RWPE1 (cell line): ENCODE measurements around the gene VGF.
A peak's percentile ranks its signal among the peaks of the same experiment; 100 is the strongest.

Experiments
- CTCF ChIA-PET: fragments of 350-600 bp; sonication (Branson Sonifier 250); formaldehyde crosslinking; extraction: SDS; loops from one replicate; lab custom pipeline; 2021; lab: Yijun Ruan, JAX
- POLR2A ChIA-PET: fragments of 400-600 bp; formaldehyde crosslinking; extraction: SDS; loops from one replicate; lab custom pipeline; 2020; ENCODE audit warnings: antibody characterized with exemption; ENCODE audit not compliant: low non-redundant PET; lab: Yijun Ruan, JAX
- DNase-seq: peaks from one replicate; pipeline ENCODE4 v3.0.0; 2012; ENCODE audit warnings: low spot score
- H3K27ac ChIP-seq: fragments of 450-650 bp; 2 replicates; pipeline ENCODE4 v1.5.1; 2017
- CTCF ChIP-seq: fragments of 450-650 bp; conservative IDR thresholded peaks from 2 replicates; pipeline ENCODE4 v1.5.1; 2017; ENCODE audit warnings: low read depth, mild to moderate bottlenecking

The VGF gene

GRCh38 chr7:101171442-101171837 lies 6.1 kb upstream of the VGF start:
- ChIA-PET CTCF (interaction anchor here (0.9 to 2.7 kb wide), 4 partner anchors 10 to 27 kb away, joined by 4 to 19 read pairs (median 6); no protein-coding TSS in a partner anchor), POLR2A (no interaction called here)
- no peak; the same call in 1 of the 2 replicates for TF ChIP-seq CTCF
- H3K27ac ChIP-seq = no peak overlapping the region
- no peak for DNase-seq

GRCh38 chr7:101170617-101171441 lies 5.5 kb upstream of the VGF start:
- ChIA-PET CTCF (interaction anchor here (0.6 to 2.7 kb wide), 5 partner anchors 14 to 80 kb away, joined by 3 to 19 read pairs (median 6); no protein-coding TSS in a partner anchor), POLR2A (no interaction called here)
- no peak for DNase-seq
- no peak overlapping the region for H3K27ac ChIP-seq
- TF ChIP-seq CTCF = no peak

GRCh38 chr7:101169838-101170551 lies 4.6 kb upstream of the VGF start:
- POLR2A ChIA-PET = no interaction called here

GRCh38 chr7:101169110-101169837 lies 3.9 kb upstream of the VGF start:
- CTCF ChIA-PET = interaction anchor here (1.0 to 2.7 kb wide), 3 partner anchors 25 to 81 kb away, joined by 3 to 19 read pairs (median 16); no protein-coding TSS in a partner anchor
- no peak overlapping the region for H3K27ac ChIP-seq
- no peak for DNase-seq
- POLR2A ChIA-PET = no interaction called here
- no peak for TF ChIP-seq CTCF

More at GRCh38 chr7:101169838-101170551, 4.6 kb upstream of the VGF start:
- no peak for DNase-seq
- CTCF ChIA-PET = interaction anchor here (1.0 to 2.7 kb wide), 3 partner anchors 22 to 81 kb away, joined by 3 to 19 read pairs (median 8); no protein-coding TSS in a partner anchor
- peak; percentile 99 for TF ChIP-seq CTCF
- H3K27ac ChIP-seq = no peak overlapping the region

- no peak overlapping the region; the same call in 1 of the 2 replicates for H3K27ac ChIP-seq
- no peak for DNase-seq
- no peak for TF ChIP-seq CTCF
- ChIA-PET POLR2A (no interaction called here), CTCF (interaction anchor here (0.5 to 1.2 kb wide), 3 partner anchors 23 to 75 kb away, joined by 3 to 16 read pairs (median 3); no protein-coding TSS in a partner anchor)
Observed at GRCh38 chr7:101168412-101169049, 3.2 kb upstream of the VGF start.
